ENCODE measurements around the gene MAN1A2.

GRCh38 chr1:117425050-117425734, 57.9 kb downstream of the MAN1A2 start:
- no peak for TF ChIP-seq CTCF (IDR thresholded peaks at IDR 0.05; ENCODE audit: low read depth, low read length, poor library complexity, severe bottlenecking)
- TF ChIP-seq EZH2phosphoT487 (IDR thresholded peaks at IDR 0.05; ENCODE audit: borderline replicate concordance, low read length), result no peak
